HG03039 (cell line): Measurements from ENCODE around the gene ZNF775.

Source experiments
- ATAC-seq: cut with Tn5 transposase; IDR thresholded peaks from one replicate; pipeline ENCODE4 v1.9.1; 2021; ENCODE audit warnings: mild to moderate bottlenecking, moderate library complexity; ENCODE audit not compliant: unreplicated experiment

Gene ZNF775

DNA sequence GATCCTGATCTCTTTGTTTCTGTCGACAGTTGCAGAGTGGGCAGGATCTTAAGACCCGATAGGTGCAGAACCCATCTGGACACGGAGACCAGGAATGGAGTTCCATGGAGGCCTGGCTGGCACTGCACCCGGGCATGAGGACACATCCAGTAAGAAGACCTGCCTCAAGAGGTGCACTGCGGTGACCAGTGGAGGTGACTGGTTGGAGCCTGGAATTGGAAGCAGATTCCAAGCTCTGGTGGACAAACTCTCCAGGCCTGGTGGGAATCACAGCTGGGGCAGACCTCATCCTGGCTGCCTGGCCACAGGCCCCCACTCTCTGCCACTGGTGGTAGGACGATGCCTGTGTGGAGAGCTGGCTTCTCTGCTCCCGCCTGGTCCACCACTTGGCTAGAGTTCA is 31.0 kb downstream of the ZNF775 start:
- no peak for ATAC-seq

DNA sequence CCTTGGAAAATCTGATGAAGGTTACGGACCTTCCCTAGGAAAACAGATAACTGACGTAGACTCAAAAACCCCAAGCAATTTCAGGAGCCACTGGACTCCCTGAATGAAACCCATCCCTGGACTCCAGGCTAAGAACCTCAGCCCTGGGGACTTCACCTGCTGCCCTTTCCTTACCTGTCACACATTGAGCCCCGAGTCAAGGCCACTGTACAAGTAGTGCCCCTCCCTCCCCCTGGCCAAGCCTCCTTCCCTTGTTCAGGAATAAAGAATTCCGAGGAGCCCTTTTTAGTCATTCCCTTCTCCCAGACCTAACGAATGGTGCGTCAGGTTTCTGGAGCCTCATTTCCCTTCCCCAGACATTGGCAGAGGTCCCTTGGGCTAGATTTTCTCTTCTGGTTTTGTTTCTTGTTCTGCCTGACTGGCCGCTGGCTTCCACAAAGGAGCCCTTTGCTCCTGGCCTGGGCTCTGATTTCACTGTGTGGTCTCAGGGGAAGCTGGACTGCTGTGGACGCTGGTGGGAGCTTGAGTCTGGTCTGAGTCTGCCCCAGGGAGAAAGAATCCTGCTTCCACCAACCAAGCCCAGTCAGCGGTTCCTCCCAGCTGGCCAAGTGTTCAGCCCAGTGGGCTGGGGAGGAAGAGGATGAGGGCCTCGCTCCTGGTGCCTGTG is 31.7 kb downstream of the ZNF775 start:
- ATAC-seq: no peak

DNA sequence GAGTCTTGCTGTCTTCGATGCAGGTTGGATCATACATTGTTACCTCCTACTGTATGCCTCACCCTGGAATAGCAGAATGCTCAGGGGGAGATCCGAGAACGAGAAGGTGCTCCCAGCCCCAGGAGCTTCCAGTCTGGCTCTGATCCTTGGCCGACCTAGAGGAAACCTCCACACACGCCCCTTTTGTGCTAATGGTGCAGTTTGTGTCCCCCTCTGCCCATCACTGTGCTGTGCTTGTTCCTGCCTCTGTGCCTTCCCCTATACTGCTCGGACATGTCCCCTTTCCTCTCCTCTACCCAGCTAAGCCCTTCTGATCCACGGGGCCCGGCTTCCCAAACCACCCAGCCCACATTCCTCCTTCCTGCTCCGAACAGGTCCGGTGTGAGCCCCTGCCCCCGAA is 32.5 kb downstream of the ZNF775 start:
- ATAC-seq: no peak

DNA sequence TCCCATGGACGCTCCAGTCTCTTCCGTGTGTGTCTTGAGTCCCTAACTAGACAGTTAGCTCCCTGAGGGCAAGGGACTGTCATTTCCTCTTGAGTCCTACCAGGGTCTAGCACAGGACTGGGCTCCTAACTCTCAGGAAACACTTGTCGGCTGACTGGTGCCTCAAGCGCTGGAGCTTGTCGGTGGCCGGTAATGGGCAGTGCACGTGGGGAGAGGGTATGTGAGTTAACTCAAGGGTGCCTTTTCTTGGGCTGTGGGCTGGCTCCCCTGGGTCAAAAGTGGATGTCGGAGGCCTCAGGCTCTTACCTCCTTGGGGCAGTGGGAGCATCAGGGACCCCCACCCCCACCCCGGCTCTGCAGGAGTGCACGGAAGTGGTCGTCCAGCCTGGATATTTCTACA is 32.9 kb downstream of the ZNF775 start:
- ATAC-seq: no peak

DNA sequence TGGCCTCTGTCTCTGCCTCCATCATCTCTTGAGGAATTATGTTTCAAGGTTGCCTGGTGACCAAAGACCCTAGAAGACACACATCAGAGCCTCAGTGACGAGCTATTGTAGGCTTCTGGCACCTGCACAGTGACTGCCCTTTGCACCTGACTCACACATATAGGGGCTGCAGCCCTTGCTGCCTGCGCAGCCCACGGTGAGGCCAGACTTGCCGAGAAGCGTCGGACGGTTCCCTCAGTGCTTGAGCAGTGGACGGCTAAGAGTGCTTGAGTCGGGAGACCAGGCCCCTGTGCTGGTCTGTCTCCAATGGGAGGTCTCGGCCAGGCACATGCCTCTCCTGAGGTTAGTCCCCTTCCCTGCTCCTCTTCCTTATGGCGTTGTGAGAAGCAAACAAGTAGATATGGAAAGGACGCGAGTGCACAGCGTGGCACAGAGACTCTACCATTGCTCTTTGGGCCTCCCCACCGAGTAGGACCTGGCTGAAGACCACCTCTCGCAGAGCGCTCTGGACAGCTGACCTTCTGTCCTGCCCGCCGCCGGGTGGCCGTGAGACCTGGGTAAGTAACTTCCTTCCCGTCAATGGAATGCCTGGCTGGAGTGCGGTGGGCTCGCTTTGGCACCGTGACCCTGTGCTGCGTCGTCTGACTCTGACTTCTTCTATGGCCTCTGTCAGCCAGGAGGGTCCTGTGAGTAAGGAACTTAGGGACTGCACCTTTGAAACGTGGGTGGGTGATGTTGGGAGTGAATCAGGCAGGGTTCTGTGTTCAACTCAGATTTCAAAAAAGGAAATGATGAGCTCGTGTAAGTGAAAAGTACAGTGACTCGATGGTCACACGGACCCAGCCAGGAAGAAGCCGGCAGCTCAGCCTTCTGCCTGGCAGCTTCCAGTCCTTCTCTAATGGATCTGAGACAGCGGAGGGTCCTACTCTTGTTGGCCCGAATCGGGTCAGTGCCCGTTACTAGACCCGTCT is 33.7 kb downstream of the ZNF775 start:
- ATAC-seq: no peak

DNA sequence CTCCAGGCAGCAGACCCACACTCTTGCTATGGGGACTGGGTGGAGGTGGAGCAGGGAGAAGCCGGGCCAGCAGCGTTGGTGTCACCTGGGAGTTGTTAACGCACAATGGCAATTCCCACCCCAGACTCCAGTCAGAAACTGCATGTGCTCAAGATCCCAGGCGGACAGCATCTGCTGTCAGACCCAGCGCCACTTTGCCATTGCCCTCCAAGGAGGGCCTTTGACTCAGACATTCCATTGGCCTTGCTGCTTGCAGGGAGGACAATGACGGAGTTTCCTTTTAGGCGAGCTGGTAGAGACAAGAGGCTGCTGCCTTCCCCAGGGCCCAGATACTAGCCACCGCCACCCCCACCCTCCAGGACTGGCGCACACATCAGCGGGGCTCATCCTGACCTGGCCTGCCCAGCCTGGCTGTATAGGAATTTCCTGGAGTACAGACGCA is 34.5 kb downstream of the ZNF775 start:
- no peak for ATAC-seq

DNA sequence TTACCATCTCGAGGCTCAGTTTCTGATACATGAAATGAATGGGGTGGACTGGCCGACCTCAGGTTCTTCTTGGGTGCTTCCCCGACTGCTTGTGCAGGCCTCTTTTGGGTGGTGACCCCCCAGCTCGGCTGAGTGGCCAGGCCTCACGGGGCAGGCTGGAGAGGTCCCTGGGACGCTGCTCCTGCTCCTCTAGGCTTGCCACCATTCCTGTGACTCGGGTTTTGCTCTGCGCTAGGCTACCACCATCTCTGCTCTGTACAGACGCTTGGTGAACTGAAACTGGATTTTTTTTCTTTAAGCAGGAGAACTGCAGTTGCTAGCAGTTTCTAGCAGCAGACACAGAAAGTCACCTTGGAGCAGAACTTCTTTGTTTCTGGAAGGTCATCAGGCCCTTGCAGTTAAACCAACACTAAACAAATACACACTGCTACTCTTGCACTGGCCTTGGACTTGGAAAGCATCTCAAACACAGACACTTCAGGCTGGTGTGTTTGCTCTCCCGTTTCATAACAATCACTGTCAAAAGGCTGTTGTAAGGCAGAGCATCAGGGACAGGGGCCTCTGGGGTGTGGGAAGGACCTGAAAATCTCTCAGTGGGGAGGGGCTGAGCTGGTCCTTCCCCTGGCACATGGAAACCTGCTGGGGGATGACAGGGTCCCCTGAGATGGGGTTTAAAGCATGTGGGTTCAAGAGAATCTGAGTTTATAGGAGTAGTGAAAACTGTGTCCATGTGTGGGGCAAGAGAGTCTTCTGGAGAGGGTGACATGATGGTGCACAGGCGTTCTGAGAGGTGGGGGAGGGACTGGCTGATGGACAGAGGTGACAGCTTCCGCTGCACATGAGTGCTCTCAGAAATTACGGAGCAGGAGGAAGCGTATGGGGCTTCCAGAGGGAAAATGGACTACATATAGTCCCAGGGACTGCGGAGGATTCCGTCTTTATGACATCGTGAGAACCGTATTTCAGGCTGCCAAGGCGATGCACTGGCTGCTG is 36.3 kb downstream of the ZNF775 start:
- no peak for ATAC-seq

DNA sequence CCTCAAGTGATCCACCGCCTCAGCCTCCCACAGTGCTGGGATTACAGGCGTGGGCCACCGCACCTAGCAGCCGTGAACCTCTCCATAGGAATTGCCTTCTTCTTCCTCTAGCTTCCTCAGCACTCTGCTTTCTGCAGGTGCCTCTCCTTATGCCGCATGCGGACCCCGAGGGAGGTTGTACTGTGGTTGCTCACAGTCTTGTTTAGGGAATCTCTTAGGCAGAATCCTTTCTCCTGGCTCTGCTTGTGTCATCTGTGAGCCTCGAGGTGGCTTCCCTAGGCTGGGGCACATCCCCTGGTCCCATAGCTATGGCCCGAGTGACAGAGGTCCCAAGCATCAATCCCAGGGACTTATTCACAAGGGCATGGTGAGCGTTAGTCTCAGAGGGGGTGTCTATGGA is 38.1 kb downstream of the ZNF775 start:
- no peak for ATAC-seq

DNA sequence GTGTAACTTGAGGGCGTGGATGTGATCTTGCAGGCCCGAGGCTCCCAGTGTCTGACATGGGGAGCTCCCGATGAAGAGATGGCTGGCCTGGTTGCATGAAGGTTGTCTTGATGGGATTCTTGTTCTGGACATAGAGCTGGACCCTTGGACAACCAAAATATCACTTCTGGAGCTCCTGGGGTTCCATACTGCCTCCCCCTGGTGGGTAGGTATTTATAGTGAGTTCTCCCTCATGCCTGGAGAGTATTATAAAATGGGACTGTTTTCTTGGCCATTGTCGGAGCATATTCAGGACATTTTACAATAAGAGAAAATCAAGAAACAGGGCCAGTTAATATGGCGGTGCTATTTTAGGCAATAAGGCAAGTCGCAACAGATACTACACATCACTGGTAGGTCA is 38.7 kb downstream of the ZNF775 start:
- ATAC-seq: no peak

DNA sequence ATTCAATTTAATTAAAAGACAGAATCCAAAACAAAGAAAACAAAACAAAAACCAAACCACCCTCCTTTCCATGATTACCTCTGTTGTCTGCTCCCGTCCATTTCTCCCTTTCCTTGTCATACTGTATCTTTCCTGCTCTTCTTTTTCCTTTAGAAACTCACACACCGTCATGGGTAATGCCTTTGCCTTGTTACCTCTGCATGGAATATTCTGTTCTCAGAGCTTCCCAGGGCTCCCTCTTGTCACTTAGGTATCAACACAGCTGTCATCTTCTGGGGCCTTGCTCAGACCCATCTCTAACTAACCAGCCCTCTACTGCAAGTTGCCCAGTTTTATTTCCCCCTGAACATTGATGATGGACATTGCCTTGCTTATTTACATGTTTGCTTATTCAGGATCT is 41.1 kb downstream of the ZNF775 start:
- no peak for ATAC-seq

DNA sequence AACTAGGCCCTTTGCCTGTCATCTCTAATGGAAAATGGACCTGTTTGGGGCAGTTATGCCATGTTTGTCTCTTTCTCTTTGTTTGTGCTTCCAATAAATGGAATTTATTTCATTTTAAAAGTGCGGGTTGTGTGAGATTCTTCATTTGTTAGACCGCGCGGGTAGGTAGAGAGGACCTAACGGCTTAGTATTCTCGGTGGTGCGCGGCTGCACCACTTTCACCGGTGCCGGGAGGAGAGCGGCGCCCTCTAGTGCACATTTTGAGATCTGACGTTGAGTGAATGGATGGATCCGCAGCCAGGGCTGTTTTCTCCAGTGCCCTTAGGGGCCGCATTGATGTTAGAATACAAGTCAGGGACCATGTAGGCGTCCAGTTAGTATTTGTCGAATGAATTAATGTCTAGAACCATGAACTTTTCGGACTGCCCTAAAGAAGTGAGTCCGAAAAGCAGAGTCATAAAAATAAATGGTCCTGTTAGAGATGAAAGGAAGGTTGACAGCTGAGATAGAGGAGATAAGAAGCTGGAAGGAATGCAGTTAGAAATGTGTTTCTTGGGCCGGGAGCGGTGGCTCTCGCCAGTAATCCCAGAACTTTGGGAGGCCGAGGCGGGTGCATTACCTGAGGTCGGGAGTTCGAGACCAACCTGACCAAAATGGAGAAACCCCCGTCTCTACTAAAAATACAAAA is 42.0 kb downstream of the ZNF775 start:
- ATAC-seq: peak; percentile 67

DNA sequence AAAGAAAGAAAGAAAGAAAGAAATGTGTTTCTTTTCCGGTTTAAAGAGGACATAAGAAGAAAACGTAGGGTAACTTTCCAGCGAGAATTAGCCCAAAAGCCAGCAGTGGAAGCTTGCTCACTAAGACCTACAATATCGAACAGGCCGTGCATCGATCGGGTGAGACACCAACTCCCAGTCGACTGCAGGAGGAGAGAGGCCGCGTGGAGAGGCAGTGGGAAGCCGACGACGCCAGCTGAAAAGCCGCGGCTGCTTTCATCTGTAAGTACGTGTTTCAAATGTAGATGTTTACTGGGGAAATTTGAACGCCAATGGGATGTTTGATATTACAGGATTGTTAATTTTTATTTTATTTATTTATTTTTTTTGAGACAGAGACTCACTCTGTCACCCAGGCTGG is 42.7 kb downstream of the ZNF775 start:
- no peak for ATAC-seq

DNA sequence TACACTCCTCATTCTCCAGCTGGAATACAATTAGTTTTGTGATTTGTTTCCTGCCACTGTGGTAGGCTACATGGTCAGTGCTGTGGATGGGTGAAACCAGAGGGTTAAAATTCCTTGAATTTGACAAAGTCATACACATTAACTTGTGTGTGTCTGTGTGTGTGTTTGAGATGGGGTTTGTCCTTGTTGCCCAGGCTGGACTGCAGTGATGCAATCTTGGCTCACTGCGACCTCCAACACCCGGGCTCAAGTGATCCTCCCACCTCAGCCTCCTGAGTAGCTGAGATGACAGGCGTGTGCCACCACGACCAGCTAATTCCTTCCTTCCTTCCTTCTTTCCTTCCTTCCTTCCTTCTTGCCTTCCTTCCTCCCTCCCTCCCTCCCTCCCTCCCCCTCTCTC is 46.5 kb downstream of the ZNF775 start:
- ATAC-seq: no peak

DNA sequence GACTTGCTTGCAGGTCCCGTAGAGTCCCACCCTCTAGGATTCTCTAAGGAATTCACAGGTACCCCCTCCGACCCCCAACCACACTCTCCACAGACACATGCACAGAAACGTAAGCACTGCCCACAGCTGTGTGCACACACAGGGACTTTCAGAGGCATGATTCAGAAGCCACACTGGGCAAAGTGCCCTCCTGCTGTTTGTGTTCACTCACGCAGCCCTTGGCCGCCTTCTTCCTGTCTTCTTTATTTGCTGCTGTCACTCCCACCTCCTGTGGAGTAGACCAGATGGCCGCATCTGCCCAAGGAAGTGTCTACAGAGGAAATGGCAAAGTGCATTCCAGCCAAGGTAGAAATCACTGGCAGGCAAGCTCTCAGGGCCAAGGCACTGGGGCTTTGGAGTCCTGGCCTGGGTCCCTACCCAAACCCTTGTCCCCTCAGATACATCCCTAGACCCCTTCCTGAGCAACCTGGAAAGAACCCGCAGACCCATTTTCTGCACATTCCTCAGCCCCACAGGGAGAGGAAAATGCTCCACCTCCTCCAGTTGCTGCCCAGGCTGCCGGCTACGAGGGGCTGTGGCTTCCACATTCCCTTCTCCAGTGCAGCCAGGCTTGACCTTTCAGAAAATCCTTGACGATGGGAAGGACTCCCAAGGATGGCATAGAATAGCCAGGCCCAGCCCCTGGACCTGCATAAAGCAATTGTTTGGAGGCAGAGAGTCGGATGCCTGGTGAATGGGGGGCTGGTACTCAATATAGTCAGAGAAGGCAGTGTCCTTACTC is 49.7 kb downstream of the ZNF775 start:
- ATAC-seq: no peak

DNA sequence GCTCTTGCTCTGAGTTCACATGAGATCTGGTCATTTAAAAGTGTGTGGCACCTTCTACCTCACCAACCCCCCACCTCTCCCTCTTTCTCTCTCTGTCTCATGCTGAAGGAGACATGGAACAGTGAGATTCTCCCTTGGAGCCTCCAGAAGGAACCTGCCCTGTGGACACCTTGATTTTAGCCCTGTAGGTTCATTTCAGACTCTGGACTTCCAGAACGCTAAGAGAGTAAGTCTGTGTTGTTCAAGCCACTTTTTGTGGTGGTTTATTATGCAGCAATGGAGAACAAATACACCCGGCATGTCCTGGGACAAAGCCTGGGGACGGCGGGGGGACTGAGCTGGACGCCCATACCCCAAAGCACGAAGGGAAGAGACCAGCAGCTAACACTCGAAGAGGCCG is 50.6 kb downstream of the ZNF775 start:
- ATAC-seq: no peak

DNA sequence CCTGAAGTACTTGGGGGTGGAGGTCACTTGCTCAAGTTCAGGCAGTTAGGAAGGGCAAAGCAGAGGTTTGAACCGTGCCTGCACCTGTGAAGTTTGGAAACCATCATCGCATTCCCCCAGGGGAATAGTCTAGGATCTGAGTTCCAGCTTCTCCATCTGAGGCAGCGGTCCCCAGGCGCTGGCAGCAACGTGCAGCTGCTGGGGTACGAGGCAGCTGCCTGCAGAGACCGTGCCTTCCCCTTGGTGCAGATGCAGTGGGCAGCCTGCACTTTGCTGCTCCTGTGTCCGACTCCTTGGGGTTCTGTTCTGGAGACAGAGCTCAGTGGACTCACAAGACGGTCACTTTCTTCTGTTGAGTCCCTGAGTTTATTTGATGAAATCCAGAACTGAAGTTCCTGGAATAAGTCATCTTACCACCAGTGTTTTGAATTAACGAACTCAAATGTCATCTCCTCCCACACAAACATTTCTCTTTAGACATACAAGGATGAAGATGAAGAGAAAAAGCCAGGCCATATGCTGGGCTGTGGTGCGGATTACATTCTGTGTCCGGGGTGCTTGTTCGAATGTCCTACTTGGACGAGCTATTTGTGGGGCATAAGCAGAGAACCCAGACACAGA is 51.4 kb downstream of the ZNF775 start:
- ATAC-seq: no peak

DNA sequence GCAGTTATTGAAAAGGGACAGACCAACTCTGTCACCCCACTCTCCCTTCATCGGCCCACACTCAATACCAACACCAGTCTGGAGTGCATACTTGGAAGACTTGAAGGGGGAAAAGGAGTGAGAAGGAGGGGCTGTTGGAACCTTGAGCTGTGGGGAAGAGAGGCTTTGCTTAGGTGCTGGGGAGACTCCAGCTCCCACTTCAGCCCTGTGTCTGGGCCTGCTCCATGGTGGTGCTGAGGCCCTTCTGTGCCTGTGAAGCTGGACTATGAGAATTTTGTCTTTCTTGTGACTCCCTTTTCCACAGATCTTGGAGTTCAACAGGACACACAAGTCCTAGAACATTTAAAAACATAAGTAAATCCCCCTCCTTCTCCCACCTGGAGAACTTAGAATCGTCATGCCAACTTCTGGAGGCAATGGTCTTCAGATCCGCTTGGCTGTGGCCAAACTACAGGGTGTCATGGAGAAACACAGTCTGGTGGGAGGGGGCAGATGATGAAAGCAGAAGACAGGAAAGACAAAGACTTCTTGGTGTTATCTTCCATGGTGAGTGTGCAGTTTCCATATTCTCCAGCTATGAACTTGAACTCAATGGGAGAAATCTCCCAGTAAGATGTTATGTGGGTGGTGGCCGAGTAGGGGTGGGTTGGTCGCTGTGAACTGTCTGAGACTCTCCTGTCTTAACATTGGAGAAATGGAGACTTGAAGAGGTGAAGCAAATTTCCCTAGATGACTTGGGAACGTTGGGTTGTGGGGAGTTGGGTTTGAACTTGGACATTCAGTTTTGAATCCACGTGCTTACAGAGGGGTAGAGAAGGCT is 52.9 kb downstream of the ZNF775 start:
- no peak for ATAC-seq
